ENCODE data around the gene NCOA3. TPM values are rescaled to one million over a fixed set of nuclear protein-coding genes. Genes with fewer than 3 reads are reported as not detected.
A peak's percentile ranks its signal among the peaks of the same experiment; 100 is the strongest.

The NCOA3 gene
- total and polyA plus RNA-seq, 10 of the 15 experiments (the other 5 are each of a cell fraction or from before 2014, with no cell fraction given): 16.9 to 96.2 (median 73.6) TPM

- TF ChIP-seq CHD4 (IDR thresholded peaks at IDR 0.05): no peak
- no peak for TF ChIP-seq E2F4 (IDR thresholded peaks at IDR 0.05; ENCODE audit: low read depth, low read length)
- peak; percentile 91 for TF ChIP-seq MEF2A (IDR thresholded peaks at IDR 0.05; ENCODE audit: insufficient read depth, low read depth, low read length)
- TF ChIP-seq ZBED1 (IDR thresholded peaks at IDR 0.05; ENCODE audit: borderline replicate concordance): no peak
- TF ChIP-seq IRF4 (IDR thresholded peaks at IDR 0.05; ENCODE audit: low read depth, low read length): 0 out of 2 replicates have a peak, but pooled peaks have one; percentile 28
- no peak for TF ChIP-seq YY1 (IDR thresholded peaks at IDR 0.05; ENCODE audit: low read depth, low read length)
- no peak for TF ChIP-seq POLR2AphosphoS5 (IDR thresholded peaks at IDR 0.05; ENCODE audit: low read length)
- TF ChIP-seq ZNF217 (IDR thresholded peaks at IDR 0.05): no peak
- TF ChIP-seq POLR2AphosphoS2 (IDR thresholded peaks at IDR 0.05; ENCODE audit: low read depth, low read length): no peak
- TF ChIP-seq EP300 (IDR thresholded peaks at IDR 0.05; ENCODE audit: borderline replicate concordance in 1 of 2, control insufficient read depth in 1 of 2, low read depth in 2 of 2, low read length in 2 of 2): no peak
- no peak for TF ChIP-seq ZNF622 (IDR thresholded peaks at IDR 0.05)
- TF ChIP-seq EZH2 (IDR thresholded peaks at IDR 0.05; ENCODE audit: borderline replicate concordance, control insufficient read depth, low read depth, low read length): no peak
- peak; percentile 17 to 18; a peak in 1 of 4 replicates for TF ChIP-seq IKZF2 (IDR thresholded peaks at IDR 0.05)
- TF ChIP-seq PBX3 (IDR thresholded peaks at IDR 0.05; ENCODE audit: insufficient replicate concordance, low read depth, low read length): no peak
- TF ChIP-seq E2F8 (IDR thresholded peaks at IDR 0.05; ENCODE audit: low read depth, partially characterized antibody): no peak
- no peak for TF ChIP-seq ZNF274 (IDR thresholded peaks at IDR 0.05; ENCODE audit: insufficient read depth, insufficient read length)
- TF ChIP-seq ZSCAN29 (IDR thresholded peaks at IDR 0.05): no peak
- no peak for TF ChIP-seq PRDM15 (CRISPR knock-in tag; IDR thresholded peaks at IDR 0.05)
- no peak for TF ChIP-seq MTA3 (IDR thresholded peaks at IDR 0.05; ENCODE audit: borderline replicate concordance, low read length)
- TF ChIP-seq TAF1 (IDR thresholded peaks at IDR 0.05; ENCODE audit: borderline replicate concordance, low read depth, low read length): no peak
Observed at GRCh38 chr20:47585087-47585747, 83.5 kb downstream of the NCOA3 start (continued).

Data from GM12878 (cell line).